IPS-NIHi11 (cell line): Measurements from ENCODE around the gene MARCHF5.

Source experiments
- DNase-seq: peaks from one replicate; pipeline ENCODE4 v3.0.0; 2012; ENCODE audit warnings: mixed read lengths, low spot score

The MARCHF5 gene, protein sequence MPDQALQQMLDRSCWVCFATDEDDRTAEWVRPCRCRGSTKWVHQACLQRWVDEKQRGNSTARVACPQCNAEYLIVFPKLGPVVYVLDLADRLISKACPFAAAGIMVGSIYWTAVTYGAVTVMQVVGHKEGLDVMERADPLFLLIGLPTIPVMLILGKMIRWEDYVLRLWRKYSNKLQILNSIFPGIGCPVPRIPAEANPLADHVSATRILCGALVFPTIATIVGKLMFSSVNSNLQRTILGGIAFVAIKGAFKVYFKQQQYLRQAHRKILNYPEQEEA

DNA sequence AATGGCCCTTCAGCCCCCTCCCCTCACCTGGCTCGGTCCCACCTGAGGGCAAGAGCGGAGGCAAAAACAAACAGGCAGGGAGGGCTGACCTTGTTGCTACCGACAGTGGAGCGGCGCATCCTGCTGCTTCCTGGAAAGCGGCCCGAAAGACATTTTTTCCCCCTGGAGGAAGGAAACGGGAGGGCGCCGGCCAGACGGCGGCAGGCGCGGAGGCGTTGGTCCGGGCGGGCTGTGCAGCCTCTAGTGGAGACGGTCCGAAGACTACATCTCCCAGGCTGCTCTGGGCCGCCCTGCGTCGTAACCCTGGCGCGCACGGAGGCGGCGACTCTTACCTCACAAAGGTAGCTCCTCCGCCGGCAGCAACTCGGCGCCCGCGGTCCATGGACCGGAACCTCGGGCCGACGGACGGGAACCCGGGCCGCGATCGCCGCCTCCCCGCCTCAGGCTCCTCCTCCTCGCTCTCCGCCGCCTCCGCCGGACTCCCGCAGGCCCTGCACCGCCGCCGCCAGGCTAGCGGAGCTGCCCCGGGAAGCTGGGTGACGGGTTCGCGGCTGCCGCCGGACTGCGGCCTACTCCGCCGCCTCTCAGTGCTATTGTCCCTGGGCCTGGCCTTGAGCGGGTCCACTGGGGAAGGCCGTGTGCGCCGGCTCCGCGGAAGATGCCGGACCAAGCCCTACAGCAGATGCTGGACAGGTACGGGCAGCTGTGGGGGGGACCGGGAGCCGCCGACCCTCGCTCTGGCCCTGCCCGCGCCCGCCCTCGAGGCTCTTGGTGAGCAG is at the start of gene MARCHF5, which contains the start of gene CPEB3:
Gene MARCHF5 (plus strand): TSS at position 331 of the 779 bp plus-strand sequence. CDS start 328 bp downstream, at position 659.
Gene CPEB3 (minus strand): TSS at position 242 of the 779 bp plus-strand sequence. CDS start 50,728 bp downstream, outside the sequence.
- peak; percentile 97 for DNase-seq

DNA sequence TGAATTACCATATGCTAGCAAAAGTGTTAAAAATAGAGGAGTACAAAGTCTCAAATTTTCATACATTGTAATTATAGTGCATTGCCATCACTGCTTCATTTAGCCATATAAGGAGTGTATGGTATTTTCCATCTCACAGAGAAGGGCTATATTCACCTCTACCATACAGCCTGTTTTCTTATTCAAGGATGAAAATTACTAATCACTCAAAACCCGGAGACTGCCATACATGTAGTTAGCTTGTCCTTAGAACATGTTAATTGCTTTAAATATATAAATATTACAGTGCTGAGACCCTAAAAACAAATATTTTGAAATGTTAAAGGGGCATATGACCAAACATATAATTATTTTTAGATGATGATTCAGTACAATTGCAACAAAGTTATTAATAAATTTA is 49.5 kb upstream of the MARCHF5 start:
- DNase-seq, result no peak

DNA sequence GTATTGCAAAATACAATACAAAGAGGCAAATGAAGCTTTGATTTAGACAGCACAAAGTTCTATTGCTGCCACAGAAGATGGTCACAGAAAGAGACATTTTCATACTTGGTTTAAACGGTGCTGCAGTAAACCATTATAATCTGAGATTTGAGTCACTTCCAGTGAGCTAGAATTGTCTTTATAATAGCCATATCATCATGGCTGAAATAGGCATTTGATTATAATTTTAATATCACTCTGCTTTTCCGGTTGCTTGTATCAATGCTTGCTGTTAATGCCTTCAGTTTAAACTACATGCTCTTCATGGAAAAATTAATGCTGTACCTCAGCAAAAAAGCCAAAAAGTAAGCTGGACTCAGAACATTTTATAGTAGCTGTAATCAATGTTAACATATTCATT is 48.6 kb upstream of the MARCHF5 start:
- no peak for DNase-seq

DNA sequence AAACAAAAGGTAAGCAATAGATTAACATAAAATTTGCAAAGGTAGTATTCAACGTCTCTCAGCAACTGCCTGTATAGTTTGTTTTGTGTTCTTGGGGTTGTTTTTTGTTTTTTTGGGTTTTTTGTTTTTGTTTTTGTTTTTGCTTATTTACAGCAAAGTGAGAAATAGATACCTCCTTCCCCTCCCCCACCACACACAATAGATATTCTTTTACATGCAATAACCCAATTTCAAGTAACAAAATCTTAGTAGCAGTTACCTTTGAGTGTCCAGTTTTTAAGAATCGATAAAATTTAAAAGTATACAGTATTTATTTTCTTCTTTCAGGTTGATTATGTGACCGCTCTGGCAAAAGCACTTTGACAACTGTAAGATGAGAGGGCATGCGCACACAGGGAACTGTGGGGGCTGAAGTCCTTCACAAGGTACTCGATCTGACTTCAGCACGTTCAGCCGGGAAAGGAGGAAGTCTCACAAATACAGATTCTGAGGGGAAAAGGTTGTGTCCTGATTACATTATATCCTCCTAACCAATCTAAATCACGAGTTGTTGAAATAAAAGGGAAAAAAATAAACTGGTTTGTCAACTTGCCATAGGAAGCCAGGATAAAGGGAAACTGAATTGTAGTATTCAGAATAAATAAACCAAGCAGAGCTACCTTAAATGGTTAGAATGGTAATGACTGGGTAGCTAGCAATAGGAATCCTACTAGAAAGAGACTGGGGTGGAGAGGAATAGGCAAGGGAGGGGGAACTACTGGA is 47.9 kb upstream of the MARCHF5 start:
- DNase-seq, result peak; percentile 75

DNA sequence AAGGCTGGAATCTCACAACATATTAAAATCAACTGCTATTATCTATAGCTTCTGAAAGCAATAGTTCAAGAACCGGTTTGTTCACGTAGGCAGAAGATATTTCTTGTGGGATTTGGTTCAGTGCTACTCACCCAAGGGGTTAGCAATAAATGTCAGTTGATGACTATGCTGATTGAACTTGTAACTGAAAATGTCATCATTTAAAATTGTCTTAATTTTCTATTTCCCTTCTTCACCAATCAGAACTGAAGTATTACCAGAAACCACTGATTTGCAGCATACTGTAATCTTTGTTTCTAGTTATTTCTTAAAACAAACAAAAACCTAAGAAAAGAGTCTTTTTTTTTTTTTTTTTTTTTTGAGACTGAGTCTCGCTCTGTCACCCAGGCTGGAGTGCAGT is 46.2 kb upstream of the MARCHF5 start:
- no peak for DNase-seq

DNA sequence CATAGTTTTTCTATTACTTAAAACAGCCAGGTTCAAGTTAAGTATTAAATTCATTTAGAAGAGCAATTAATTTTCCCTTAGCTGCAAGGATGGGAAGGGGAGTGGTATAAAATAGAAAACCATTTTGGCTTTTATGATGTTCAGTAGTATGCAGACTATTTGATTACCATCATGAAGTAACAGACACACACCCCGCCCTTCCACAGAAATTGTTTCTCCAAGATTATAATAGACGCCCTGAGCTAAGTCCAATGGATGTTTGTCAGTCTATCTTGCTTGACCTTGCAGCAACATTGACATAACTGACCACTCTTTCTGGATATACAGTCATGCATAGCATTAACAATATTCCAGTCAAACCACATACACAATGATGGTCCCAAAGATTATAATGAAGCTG is 42.4 kb upstream of the MARCHF5 start:
- DNase-seq, result no peak

DNA sequence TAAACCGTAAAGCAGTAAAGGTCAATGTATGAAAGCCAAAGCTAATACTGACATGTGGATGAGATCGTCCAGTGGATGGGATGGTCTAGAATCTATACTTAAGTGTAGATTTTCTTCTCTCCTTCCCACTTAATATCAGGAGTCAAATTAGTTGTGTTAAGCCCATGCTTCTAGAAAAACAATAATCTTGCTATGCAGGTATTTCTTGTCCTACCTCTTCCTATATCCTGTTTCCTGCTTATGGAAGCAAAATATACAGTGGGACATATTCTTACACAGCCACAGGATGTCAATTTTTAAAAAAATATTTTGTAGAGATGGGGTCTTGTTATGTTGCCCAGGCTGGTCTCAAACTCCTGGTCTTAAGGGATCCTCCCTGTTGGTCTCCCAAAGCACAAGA is 27.6 kb upstream of the MARCHF5 start:
- no peak for DNase-seq

DNA sequence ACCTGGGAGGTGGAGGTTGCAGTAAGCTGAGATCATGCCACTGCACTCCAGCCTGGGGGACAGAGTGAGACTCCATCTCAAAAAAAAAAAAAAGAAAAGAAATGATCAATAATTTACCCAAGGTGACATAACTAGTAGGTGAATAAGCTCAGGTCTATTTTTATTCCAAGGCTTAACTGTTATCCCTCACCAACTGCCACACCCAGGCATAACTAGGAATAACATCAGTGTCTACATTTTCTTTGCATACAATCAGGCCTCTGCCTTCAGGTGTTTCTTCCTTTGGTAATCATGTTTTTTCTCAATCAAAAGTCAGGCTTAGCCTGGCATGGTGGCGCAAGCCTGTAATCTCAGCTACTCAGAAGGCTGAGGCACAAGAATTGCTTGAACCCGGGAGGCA is 26.7 kb upstream of the MARCHF5 start:
- DNase-seq, result no peak

DNA sequence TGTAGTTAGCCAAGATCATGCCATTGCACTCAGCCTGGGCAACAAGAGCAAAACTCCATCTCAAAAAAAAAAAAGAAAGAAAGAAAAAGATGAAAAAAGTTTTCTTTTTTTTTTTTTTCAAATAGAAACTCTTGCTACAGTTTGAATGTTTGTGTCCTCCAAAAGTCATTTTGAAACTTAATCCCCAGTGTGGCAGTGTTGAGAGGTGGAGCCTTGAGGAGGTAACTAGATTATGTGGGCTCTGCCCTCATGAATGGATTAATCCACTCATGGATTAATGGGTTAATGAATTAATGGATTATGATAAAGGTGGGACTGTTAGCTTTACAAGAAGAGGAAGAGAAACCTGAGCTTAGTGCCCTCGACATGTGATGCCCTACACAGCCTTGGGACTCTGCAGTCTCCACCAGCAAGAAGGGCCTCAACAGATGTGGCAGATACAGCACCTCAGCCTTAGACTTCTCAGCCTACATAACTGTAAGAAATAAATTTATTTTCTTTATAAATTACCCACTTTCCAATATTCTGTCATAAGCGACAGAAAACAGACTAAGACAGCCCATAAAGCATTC is 25.2 kb upstream of the MARCHF5 start:
- DNase-seq, result no peak

DNA sequence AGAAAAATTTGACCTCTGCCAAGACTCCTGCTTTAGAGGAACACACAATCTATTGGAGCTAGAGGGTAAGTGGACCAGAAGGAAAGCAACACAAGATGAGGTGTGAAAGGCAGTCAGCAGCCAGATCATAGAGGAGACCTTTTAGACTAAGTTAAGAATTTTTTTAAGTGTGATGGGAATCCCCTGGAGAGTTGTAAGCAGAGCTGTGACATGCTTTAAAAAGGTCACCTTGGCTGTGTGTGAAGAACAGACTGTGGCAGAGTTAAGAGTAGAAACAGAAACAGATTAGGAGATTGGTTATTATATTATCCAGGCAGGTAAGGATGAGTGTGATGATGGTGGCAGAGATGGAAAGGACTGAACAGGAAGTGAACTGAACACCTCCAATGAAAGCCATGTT is 23.6 kb upstream of the MARCHF5 start:
- no peak for DNase-seq

DNA sequence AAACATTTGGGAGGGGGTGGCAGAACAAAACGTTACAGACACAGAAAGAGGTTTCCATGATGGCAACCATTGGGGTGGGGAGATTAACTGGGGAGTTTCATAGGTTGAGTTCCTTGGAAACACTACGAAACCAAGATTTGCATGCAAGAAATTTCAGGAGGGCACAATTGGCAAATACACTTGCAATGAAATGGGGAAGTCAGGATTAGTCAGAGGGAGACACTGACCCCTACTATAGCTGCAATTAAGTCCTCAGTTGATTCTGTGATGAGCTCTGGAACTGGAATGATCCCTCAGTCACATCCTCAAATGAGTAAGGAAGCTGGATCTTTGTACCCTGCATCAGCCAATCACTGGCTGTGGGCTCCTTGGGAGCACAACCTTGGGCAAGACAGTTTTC is 22.2 kb upstream of the MARCHF5 start:
- no peak for DNase-seq

DNA sequence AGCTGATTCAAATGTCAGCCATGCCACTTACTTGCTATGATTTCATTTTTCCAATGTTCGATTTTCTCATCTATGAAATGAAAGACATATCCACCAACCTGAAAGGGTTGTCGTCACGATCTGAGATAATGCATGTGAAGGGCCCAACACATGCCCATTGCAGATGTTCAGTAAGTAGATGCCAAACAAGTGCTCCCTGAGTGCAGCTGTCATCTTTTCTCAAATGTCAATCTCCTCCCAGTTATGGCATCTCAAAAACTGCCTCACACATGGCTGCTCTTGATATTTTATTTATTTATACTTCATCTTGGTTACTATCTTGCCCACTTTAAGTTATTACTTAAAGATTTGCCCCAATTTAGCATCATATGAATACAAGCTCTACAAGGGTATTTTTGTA is 16.9 kb upstream of the MARCHF5 start:
- DNase-seq, result no peak

DNA sequence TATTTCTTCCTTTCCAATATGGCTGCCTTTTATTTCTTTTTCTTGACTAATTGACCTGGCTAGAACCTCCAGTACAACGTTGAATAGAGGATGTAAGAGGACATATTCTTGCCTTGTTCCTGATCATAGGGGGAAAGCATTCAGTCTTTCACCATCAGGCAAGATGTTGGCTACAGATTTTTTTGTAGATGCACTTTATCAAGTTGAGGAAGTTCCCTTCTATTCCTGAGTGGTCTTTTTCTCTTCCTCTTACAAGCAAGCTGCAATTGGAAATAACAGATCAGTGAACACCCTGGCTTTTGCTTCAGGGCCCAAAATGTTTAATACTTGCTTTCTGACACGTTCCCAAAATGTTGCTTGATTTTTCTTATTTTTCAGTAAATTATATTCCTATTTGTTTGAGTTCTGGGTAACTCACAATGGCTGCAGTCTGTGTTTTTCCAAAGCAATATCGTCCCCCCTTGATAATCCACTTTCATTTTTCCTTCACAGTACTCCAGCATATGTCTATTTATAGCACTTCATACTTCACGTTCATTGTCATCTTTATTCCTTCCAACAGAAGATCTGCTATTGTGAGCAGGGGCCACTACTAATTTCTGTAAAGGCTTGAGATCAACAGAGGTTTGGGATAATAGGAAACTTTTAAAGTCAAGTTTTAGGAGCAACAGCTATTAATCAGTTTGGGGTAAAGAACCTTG is 11.8 kb upstream of the MARCHF5 start:
- no peak for DNase-seq

DNA sequence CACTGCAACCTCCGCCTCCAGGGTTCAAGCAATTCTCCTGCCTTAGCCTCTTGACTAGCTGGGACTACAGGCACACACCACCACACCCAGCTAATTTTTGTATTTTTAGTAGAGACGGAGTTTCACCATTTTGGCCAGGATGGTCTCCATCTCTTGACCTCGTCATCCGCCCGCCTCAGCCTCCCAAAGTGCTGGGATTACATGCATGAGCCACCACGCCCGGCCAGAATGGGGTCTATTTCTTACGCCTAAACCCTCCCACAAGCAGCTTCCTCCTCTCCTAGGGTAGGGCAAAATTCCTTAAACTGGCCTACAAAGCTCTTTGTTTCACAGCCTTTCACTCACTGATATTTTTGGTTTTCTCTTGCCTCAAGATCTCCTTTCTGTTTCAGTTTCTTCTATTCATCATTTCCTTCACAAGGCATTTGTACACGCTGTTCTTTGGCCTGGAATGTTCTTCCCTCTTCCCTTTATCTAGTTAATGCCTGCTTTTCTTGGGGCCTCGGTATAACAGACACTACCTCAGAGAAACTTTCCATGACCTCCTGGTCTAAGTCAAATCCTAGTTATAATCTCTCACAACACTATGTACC is 6.8 kb upstream of the MARCHF5 start:
- DNase-seq, result no peak

DNA sequence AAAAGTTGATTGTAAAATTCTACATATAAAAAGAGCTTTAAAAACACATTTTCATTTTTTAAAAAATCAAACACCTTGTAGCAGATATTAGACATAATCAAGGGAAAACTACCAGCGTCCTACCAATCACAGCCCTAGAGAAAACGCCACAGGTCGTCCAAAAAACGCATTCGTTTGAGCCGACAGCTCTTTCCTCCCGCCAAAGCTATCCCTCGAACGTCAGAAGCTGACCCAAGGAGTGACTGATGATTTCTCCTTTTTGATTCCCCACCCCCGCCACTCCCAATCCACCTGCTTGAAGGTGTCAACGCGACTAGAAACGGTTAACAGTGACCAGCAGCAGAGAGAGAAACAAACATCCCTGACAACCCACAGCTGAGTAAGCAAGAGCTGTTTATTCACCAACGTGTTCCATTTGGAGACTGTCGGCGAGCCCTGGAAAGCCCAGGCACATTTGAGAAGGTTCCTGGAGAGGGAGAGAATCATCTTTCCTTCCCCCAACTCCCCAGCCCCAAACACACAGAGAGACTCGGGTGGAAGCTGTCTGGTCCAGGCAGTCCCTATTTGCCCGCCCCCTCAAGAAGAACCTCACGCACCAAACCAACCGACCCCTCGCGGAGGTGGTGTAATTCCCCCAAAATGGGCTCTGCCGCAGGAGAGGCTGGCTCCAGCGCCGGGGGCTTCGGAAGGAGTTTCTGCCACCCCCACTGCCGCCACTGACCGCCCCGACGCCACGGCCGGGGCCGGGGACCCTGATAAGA is 711 bp upstream of the MARCHF5 start:
- DNase-seq, result peak; percentile 42

DNA sequence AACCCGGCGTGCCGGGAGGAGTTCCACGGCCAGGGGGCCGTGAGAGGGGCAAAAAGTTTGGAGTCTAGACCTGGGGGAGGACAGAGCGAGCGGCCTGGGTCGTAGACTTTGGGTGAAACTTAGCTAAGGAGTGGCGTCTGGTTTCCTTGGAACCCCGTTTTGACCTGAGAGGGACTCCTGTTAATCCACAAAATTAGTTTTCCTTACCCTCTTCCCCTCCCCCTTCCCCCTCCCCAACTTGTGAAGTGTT is 574 bp downstream of the MARCHF5 start:
- DNase-seq, result no peak

DNA sequence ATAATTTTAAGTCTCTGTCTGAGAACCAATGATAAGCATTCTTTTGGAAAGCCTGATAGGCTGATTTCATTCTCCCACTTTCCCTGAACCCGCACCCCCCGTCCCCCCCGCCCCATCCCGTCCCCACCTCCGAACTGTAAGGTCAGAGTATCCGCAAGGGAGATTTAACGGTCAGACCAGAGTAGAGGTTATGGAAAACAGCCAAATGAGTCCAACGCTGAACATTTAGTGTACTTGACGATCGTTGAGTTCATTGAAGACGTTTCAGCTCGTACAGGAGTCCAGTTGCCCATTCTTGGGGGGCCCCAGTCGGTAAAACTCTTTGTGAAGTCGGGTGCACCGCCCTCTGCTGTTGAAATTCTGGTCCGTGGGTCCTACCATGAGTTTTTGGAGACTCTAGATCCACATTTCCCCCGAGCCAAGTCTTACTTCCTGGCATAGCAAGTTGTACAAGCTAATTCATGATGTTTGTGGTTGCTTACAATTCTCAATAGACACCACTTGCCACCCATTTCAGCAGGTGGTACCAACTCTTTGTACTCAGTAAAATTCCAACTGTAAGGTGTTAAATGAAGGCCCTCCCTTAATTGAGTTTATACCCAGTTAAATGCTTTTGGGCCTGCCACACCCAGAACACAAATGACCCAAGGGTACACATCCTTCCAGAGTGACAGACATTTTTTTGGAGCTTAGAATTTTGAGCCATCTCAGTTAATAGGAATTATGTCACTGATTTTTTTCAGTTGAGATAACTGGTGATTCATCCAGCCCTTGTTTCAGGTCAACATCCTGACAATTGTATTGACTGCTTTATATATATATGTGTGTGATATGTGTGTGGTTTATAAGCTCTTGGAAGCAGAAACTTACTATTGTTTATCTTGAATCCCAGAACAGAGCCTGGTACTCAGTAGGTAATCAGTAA is 1.2 kb downstream of the MARCHF5 start:
- DNase-seq, result peak; percentile 33

DNA sequence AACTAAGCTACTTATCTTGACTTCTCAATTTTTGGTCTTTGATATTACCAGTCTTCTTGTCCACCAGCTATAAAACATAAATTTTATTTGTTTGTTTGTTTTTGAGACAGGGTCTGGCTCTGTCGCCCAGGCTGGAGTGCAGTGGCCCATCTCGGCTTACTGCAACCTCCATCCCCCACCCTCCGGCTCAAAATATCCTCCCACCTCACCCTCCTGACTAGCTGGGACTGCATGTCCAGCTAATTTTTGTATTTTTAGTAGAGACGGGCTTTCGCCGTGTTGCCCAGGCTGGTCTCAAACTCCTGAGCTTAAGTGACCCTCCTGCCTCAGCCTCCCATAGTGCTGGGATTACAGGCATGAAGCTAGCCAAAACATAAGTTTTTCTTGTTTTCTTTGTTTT is 7.5 kb downstream of the MARCHF5 start:
- no peak for DNase-seq

DNA sequence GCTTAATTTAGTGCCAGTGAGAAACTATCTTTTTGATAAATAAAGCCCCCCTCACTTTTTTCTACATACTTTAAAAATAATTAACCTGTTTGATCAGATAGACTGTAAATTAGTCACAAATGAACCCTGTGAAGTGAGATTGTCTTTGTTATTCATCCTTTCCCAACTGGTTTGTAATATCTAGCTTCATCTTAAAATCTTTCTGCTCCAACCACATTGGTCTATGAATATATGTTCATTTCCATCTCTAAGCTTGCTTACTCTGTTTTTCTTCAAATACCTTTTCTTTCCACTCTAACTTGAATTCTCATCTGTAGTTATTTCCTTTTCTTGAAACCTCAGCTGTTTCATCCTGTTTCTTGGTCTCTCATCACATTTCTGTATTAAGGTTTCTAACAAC is 12.1 kb downstream of the MARCHF5 start:
- no peak for DNase-seq

DNA sequence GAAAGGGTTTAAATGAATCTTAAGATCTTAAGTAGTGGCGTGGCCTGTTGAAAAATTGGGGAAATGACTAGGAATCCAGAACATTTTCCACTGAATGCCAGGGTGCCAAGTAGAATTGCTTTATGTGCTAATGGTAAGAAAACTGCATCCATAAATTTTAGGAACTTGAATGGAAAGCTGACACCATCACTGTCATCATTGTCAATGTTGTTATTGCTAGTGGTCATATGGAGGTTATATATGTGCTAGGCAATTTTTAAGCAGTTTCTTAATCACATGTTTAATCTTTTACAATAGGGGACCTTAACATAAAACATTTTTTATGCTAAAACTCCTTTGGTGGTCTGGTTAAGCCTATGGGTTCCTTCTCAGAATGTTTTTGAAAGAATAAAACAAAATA is 13.1 kb downstream of the MARCHF5 start:
- DNase-seq, result no peak
